Spleen (tissue), 3 donors: ENCODE results near the gene SYNDIG1.

Source experiments
- POLR2A ChIP-seq, 3 donors: fragments of 450-650 bp; IDR thresholded peaks; one replicate each; pipeline ENCODE4 v1.5.1; 2017; ENCODE audit warnings: antibody characterized with exemption in 3 of 3, mild to moderate bottlenecking in 1 of 3
- POLR2AphosphoS5 ChIP-seq, 3 donors: sonication (generic); formaldehyde crosslinking; IDR thresholded peaks; one replicate each; pipeline ENCODE4 v1.5.1; 2017; ENCODE audit warnings: antibody characterized with exemption in 3 of 3

DNA sequence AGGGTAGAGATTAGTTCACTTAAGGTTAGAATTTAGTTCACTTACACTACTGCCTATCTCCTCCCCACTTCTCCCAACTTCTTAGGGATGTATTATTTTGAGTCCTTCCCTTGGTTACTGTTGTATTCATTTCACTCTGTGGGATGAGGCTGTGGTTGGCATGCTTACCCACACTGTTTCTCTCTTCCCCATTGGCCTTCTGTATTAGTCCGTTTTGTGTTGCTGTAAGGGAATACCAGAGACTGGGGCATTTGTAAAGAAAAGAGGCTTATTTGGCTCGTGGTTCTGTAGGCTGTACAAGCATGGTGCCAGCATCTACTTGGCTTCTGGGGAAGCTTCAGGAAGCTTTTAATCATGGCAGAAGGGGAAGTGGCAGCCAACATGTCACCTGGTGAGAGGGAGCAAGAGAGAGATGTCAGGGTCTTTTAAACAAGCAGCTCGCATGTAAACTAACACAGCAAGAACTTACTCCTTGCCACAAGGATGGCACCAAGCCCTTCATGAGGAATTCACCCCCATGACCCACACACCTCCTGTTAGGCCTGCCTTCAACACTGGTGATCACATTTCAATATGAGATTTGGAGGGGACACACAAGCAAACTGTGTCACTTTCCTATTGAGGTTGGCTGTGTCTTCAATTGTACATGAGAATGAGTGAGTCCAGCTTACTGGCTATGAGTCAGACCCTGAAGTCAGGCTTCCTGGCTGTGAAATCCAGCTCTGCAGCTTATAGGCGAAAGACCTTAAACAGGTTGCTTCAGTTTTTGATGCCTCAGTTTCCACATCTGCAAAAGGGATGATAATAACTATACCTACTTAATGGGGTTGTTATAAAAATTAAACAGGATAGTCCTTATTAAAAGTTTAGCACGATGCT, 53.3 kb downstream of the SYNDIG1 start:
- TF ChIP-seq POLR2A (IDR thresholded peaks at IDR 0.05) (no peak), POLR2AphosphoS5 (IDR thresholded peaks at IDR 0.05) (no peak)
